Suprapubic skin (tissue), 4 donors: ENCODE results near the gene SMYD4. TPM values are rescaled to one million over a fixed set of nuclear protein-coding genes. Genes with fewer than 3 reads are reported as not detected.
A peak's percentile ranks its signal among the peaks of the same experiment; 100 is the strongest.
"Not testable (repeated sequence)": the region's sequence is repeated elsewhere in the genome, so short reads cannot be mapped to it uniquely, and the experiment has no call there.

Experiments
- DNase-seq, 2 donors: peaks; one replicate each; pipeline ENCODE4 v3.0.0-alpha.2; 2019; ENCODE audit warnings: low spot score in 2 of 2
- H3K27ac ChIP-seq: fragments of 200-600 bp; sonication (generic); one replicate; pipeline ENCODE4 v1.5.1; 2019
- H3K27me3 ChIP-seq: fragments of 200-600 bp; sonication (generic); one replicate; pipeline ENCODE4 v1.5.1; 2019
- H3K36me3 ChIP-seq: fragments of 200-600 bp; sonication (generic); one replicate; pipeline ENCODE4 v1.5.1; 2019
- H3K4me1 ChIP-seq: fragments of 200-600 bp; sonication (generic); one replicate; pipeline ENCODE4 v1.5.1; 2019
- H3K4me3 ChIP-seq: fragments of 200-600 bp; sonication (generic); one replicate; pipeline ENCODE4 v1.5.1; 2019; ENCODE audit warnings: mild to moderate bottlenecking
- H3K9me3 ChIP-seq: fragments of 200-600 bp; sonication (generic); one replicate; pipeline ENCODE4 v1.5.1; 2019
- EP300 ChIP-seq: sonication (generic); formaldehyde crosslinking; IDR thresholded peaks from one replicate; pipeline ENCODE4 v1.6.1; 2017; ENCODE audit warnings: antibody characterized with exemption
- POLR2A ChIP-seq, 2 donors: fragments of 450-650 bp; IDR thresholded peaks; one replicate each; pipeline ENCODE4 v1.6.1; 2017; ENCODE audit warnings: antibody characterized with exemption in 2 of 2, mild to moderate bottlenecking in 2 of 2, moderate library complexity in 2 of 2
- POLR2AphosphoS5 ChIP-seq, 3 donors: sonication (generic); formaldehyde crosslinking; IDR thresholded peaks; one replicate each; pipeline ENCODE4 v1.6.1; 2017; ENCODE audit warnings: antibody characterized with exemption in 3 of 3
- WGBS: methylation state at CpG from one replicate; pipeline ENCODE4 v1.1.5; 2018; 5-methylcytosine and 5-hydroxymethylcytosine counted together
- total RNA-seq, 4 donors: library from RNA; depleted of rRNA; stranded (reverse); fragments of >200 nt; gene quantifications; one replicate each; pipeline ENCODE4 v1.1.0, GENCODE V29; 2016
- TF ChIP-seq, protein P1 (sequence below), 2 donors: fragments of 200-600 bp in 1 of 2; fragments of 450-650 bp in 1 of 2; sonication (generic) in 1 of 2; IDR thresholded peaks; one replicate each; pipeline ENCODE4 v1.5.1; 2016 to 2019; ENCODE audit warnings: antibody characterized with exemption in 2 of 2, mild to moderate bottlenecking in 1 of 2, moderate library complexity in 1 of 2

SMYD4 gene
- total RNA-seq, 4 donors from 2014 or later = 6.4 to 31.7 (median 14.3) TPM

DNA sequence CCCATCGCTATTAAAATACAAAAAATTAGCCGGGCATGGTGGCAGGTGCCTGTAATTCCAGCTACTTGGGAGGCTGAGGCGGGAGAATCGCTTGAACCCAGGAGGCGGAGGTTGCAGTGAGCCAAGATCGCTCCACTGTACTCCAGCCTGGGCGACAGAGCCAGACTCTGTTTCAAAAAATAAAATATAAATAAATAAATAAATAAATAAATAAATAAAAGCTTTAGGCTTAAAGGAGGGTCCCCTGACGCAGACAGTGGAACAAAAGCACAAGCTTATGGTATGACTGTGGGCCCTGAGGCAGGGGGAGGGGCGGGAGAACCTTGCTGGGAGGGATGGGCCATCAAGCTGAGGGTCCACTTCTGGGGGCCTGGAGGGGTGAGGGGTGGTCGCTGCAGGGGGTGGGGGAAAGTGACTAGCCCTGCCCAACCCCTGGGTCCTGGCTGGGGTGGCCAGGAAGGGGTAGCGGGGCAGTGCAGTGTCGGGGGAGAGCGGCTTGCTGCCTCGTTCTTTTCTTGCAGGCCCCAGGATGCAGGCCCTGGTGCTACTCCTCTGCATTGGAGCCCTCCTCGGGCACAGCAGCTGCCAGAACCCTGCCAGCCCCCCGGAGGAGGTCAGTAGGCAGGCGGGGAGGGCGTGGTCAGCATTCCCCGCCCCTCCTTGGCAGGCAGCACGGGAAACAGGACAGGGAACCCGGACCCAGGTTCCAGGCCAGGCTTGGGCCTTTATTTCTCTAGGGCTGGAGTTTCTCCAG is 63.1 kb downstream of the SMYD4 start:
- TF ChIP-seq EP300 (no peak), POLR2A (IDR thresholded peaks at IDR 0.05) (no peak), POLR2AphosphoS5 (IDR thresholded peaks at IDR 0.05) (no peak)
- TF ChIP-seq, protein P1, sequence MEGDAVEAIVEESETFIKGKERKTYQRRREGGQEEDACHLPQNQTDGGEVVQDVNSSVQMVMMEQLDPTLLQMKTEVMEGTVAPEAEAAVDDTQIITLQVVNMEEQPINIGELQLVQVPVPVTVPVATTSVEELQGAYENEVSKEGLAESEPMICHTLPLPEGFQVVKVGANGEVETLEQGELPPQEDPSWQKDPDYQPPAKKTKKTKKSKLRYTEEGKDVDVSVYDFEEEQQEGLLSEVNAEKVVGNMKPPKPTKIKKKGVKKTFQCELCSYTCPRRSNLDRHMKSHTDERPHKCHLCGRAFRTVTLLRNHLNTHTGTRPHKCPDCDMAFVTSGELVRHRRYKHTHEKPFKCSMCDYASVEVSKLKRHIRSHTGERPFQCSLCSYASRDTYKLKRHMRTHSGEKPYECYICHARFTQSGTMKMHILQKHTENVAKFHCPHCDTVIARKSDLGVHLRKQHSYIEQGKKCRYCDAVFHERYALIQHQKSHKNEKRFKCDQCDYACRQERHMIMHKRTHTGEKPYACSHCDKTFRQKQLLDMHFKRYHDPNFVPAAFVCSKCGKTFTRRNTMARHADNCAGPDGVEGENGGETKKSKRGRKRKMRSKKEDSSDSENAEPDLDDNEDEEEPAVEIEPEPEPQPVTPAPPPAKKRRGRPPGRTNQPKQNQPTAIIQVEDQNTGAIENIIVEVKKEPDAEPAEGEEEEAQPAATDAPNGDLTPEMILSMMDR (IDR thresholded peaks at IDR 0.05) = no peak
- no peaks in the 10 kb centered on the region for H3K9me3 ChIP-seq
- peaks cover 18% of the 10 kb centered on the region for H3K36me3 ChIP-seq
- no peak overlapping the region for H3K27ac ChIP-seq
- no peaks in the 10 kb centered on the region for H3K27me3 ChIP-seq
- 77% methylated on average over 13 of the region's 21 CpGs for WGBS
- H3K4me3 ChIP-seq = no peak overlapping the region
- peaks cover 72% of the 10 kb centered on the region for H3K4me1 ChIP-seq
- no peak for DNase-seq

GRCh38 chr17:1765576-1765975 is 64.1 kb downstream of the SMYD4 start:
- Histone ChIP-seq H3K27me3 (no peaks in the 10 kb centered on the region), H3K36me3 (peaks cover 10% of the 10 kb centered on the region), H3K9me3 (no peaks in the 10 kb centered on the region), H3K4me3 (no peak overlapping the region), H3K4me1 (peaks cover 66% of the 10 kb centered on the region), H3K27ac (peak overlapping the region; percentile 84)
- DNase-seq = no peak
- TF ChIP-seq EP300 = no peak
- TF ChIP-seq, protein P1 (IDR thresholded peaks at IDR 0.05) = no peak
- no peak for TF ChIP-seq POLR2A (IDR thresholded peaks at IDR 0.05)
- TF ChIP-seq POLR2AphosphoS5 (IDR thresholded peaks at IDR 0.05) = no peak
- WGBS = 76% methylated on average over 3 of the region's 3 CpGs

DNA sequence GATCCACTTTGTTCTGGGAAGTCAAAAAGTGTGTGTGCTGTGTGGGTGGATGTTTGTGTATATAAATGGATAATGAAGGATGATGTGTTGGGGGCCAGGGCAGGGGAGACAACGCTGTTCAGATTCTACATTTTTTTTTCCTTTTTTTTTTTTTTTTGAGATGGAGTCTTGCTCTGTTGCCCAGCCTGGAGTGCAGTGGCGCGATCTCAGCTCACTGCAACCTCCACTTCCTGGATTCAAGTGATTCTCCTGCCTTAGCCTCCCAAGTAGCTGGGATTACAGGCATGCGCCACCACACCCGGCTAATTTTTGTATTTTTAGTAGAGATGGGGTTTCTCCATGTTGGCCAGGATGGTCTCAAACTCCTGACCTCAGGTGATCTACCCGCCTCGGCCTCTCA is 65.0 kb downstream of the SMYD4 start:
- DNase-seq, H3K36me3 ChIP-seq, H3K9me3 ChIP-seq, H3K4me3 ChIP-seq, H3K27me3 ChIP-seq: not testable (repeated sequence)
- 82% methylated on average over 7 of the region's 7 CpGs for WGBS
- H3K27ac ChIP-seq = peak overlapping the region; percentile 84
- peaks cover 59% of the 10 kb centered on the region for H3K4me1 ChIP-seq

DNA sequence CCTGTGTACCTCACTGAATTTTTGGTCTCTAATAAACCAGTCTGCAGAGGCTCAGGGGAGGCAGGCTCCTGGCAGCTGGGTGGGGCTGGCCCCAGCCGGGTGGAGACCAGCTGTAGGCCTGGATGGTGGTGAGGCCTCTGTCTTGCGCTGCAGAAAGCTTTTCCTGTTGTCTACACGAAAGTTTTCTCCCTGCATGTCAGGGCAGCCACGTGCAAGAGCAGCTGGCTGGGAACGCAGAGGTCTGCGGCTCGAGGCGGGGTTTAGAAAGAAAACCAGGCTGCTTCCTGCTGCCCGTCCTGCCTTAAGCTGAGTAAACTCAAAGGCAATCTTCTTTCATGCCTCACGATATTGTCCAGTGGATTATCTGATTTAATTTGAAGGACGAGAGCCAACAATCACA is 65.4 kb downstream of the SMYD4 start:
- Histone ChIP-seq H3K27ac (peak overlapping the region; percentile 84), H3K4me1 (peaks cover 55% of the 10 kb centered on the region), H3K36me3 (peaks cover 3% of the 10 kb centered on the region), H3K27me3 (no peaks in the 10 kb centered on the region), H3K9me3 (no peaks in the 10 kb centered on the region), H3K4me3 (peak overlapping the region; percentile 49)
- 4% methylated on average over 9 of the region's 11 CpGs for WGBS
- no peak for TF ChIP-seq EP300
- peak in 2 of 3 donors; percentile 74 to 75 for TF ChIP-seq POLR2AphosphoS5 (IDR thresholded peaks at IDR 0.05)
- TF ChIP-seq, protein P1 (IDR thresholded peaks at IDR 0.05) = no peak
- no peak for TF ChIP-seq POLR2A (IDR thresholded peaks at IDR 0.05)
- DNase-seq = peak; percentile 85 to 90

DNA sequence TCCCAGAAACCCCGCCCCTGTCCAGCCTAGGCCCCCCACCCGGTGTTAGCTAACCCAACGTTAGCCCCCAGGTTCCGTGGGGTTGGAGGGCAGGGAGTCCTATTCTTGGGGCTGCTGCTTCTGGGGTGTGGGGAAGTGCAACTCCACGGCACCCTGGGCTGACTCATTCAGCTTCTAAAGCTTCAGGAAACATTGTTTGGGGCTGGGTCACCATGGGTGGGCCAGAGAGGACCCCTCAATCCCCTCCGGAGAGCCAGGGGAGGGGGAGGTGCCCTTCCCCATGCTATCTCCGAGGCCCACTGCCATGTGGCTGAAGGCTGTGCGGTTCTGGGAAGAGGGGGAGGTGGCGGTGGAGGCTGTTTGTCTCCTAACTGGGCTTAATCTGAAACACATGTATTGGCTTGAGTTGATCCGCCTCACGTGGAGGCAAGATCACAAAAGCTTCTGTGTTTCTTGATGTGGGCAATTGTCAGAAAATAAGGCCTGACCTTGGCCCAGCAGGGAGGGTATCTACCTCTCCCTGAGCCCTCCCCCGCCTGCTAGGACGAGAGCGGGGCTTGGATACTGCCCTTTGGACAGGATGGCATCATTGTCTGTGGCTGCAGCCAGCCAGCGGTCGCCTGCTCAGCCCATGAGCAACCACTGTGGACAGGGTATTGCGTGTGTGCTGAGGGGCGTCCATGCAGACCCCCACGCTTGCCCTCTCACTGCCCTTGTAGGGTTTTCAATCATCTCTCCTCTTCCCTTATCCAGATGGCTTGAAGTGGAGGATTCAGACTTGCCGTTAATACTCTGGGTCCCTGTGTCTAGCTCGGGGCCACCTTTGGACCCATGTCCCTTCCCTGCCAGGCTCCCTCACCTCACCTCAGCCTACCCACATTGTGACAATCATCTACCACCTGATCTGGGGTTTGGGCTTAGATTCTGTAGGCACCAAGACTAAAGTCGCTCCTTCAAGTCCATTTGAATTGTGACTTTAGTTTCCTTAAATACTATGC is 66.5 kb downstream of the SMYD4 start:
- Histone ChIP-seq H3K4me3 (peak overlapping the region; percentile 49), H3K9me3 (no peaks in the 10 kb centered on the region), H3K27me3 (no peaks in the 10 kb centered on the region), H3K27ac (peak overlapping the region; percentile 84), H3K36me3 (peaks cover 3% of the 10 kb centered on the region), H3K4me1 (peaks cover 54% of the 10 kb centered on the region)
- peak in 1 of 2 donors; percentile 86 for DNase-seq
- 40% methylated on average over 17 of the region's 22 CpGs for WGBS
- TF ChIP-seq, protein P1 (IDR thresholded peaks at IDR 0.05) = no peak
- TF ChIP-seq POLR2AphosphoS5 (IDR thresholded peaks at IDR 0.05) = peak in 2 of 3 donors; percentile 32 to 43
- TF ChIP-seq EP300 = no peak
- TF ChIP-seq POLR2A (IDR thresholded peaks at IDR 0.05) = no peak
